ENCODE data around the gene QARS1.

The QARS1 gene

DNA sequence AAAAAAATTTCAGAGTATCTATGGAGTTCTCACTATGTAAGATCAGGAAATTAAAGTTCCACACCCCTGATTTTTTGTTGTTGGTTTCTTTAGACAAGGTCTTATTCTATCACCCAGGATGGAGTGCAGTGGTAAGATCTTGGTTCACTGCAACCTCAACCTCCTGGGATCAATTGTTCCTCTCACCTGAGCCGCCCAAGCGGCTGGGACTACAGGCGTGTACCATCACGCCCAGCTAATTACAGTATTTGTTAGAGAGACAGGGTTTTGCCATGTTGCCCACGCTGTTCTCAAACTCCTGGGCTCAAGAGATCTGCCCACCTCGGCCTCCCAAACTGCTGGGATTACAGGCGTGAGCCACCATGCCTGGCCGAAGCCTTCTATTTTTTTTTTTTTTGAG, 23.1 kb downstream of the QARS1 start:
- H3K9ac ChIP-seq (ENCODE audit: low read depth, low read length, poor library complexity, severe bottlenecking) = no peak overlapping the region
- H3K4me2 ChIP-seq (ENCODE audit: low read depth, low read length, poor library complexity, severe bottlenecking) = no peak overlapping the region
- H3K36me3 ChIP-seq (ENCODE audit: insufficient read depth, low read length) = peaks cover 19% of the 10 kb centered on the region; the same call in 1 of the 2 replicates
- H3K4me1 ChIP-seq (ENCODE audit: insufficient read depth, low read length, poor library complexity, severe bottlenecking) = no peaks in the 10 kb centered on the region
- H3K9me3 ChIP-seq (ENCODE audit: insufficient read depth, low read depth, low read length) = no peaks in the 10 kb centered on the region
- TF ChIP-seq, protein P1, sequence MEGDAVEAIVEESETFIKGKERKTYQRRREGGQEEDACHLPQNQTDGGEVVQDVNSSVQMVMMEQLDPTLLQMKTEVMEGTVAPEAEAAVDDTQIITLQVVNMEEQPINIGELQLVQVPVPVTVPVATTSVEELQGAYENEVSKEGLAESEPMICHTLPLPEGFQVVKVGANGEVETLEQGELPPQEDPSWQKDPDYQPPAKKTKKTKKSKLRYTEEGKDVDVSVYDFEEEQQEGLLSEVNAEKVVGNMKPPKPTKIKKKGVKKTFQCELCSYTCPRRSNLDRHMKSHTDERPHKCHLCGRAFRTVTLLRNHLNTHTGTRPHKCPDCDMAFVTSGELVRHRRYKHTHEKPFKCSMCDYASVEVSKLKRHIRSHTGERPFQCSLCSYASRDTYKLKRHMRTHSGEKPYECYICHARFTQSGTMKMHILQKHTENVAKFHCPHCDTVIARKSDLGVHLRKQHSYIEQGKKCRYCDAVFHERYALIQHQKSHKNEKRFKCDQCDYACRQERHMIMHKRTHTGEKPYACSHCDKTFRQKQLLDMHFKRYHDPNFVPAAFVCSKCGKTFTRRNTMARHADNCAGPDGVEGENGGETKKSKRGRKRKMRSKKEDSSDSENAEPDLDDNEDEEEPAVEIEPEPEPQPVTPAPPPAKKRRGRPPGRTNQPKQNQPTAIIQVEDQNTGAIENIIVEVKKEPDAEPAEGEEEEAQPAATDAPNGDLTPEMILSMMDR (conservative IDR thresholded peaks at IDR 0.05; ENCODE audit: low read length) = no peak
- no peak for TF ChIP-seq EZH2phosphoT487 (IDR thresholded peaks at IDR 0.05; ENCODE audit: borderline replicate concordance)
- H2AFZ ChIP-seq (ENCODE audit: low read length) = no peak overlapping the region
- H3K9me2 ChIP-seq (replicated peaks; ENCODE audit: low read depth, low read length) = no peaks in the 10 kb centered on the region
- H3K27me3 ChIP-seq (ENCODE audit: insufficient read depth, low read length, poor library complexity, severe bottlenecking) = no peaks in the 10 kb centered on the region
- H3K4me3 ChIP-seq (ENCODE audit: low read length, poor library complexity, severe bottlenecking) = no peak overlapping the region
- peaks cover 87% of the 10 kb centered on the region for H3K79me2 ChIP-seq (ENCODE audit: insufficient read depth, low read length)
- H4K20me1 ChIP-seq (ENCODE audit: insufficient read depth, low read length, poor library complexity, severe bottlenecking) = peaks cover 42% of the 10 kb centered on the region
- H3F3A ChIP-seq (ENCODE audit: low read depth) = no peaks in the 10 kb centered on the region

DNA sequence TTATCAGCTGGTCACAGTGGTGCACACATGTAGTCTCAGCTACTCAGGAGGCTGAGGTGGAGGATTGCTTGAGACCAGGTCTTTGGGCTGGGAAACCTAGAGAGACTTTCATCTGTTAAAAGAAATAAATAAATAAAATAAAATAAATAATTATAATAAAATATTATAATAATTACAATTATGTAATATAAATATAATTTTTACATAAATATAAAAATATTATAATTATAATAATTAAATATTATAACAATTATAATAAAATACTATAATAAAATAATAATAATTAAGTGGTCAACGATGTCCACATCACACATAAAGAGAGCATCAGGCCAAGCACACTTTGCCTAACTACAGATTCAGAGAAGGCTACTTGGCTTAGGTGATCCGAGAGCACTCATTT, 25.3 kb downstream of the QARS1 start:
- Histone ChIP-seq H3F3A (ENCODE audit: low read depth) (no peaks in the 10 kb centered on the region), H3K4me2 (ENCODE audit: low read depth, low read length, poor library complexity, severe bottlenecking) (no peak overlapping the region), H4K20me1 (ENCODE audit: insufficient read depth, low read length, poor library complexity, severe bottlenecking) (peaks cover 26% of the 10 kb centered on the region), H3K9me3 (ENCODE audit: insufficient read depth, low read depth, low read length) (no peaks in the 10 kb centered on the region), H3K79me2 (ENCODE audit: insufficient read depth, low read length) (peaks cover 65% of the 10 kb centered on the region), H3K4me1 (ENCODE audit: insufficient read depth, low read length, poor library complexity, severe bottlenecking) (no peaks in the 10 kb centered on the region), H3K4me3 (ENCODE audit: low read length, poor library complexity, severe bottlenecking) (no peak overlapping the region), H3K9me2 (replicated peaks; ENCODE audit: low read depth, low read length) (no peaks in the 10 kb centered on the region), H3K36me3 (ENCODE audit: insufficient read depth, low read length) (peaks cover 41% of the 10 kb centered on the region), H3K27me3 (ENCODE audit: insufficient read depth, low read length, poor library complexity, severe bottlenecking) (no peaks in the 10 kb centered on the region), H2AFZ (ENCODE audit: low read length) (no peak overlapping the region), H3K9ac (ENCODE audit: low read depth, low read length, poor library complexity, severe bottlenecking) (no peak overlapping the region)
- TF ChIP-seq EZH2phosphoT487 (IDR thresholded peaks at IDR 0.05; ENCODE audit: borderline replicate concordance) = no peak
- TF ChIP-seq, protein P1 (conservative IDR thresholded peaks at IDR 0.05; ENCODE audit: low read length) = no peak

DNA sequence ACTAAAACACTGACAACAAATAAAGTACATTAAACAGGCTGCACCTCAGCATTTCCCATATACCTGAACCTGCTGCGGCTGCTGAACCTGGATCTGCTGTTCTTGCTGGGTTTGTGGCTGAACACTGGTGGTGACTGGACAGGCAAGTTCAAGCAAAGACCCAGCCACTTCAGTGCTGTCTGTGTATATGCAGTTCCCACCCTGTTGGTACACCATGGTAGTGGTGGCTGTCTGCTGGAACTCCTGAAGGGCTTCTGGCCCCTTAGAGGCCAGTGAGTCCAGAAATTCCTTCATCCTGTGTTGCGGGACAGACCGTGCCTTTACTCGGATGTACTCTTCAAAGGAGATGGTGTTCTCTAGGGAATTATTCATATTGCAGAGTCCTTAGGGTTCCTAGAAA, 27.9 kb downstream of the QARS1 start:
- Histone ChIP-seq H3K4me2 (ENCODE audit: low read depth, low read length, poor library complexity, severe bottlenecking) (no peak overlapping the region), H3K9ac (ENCODE audit: low read depth, low read length, poor library complexity, severe bottlenecking) (no peak overlapping the region), H3K4me3 (ENCODE audit: low read length, poor library complexity, severe bottlenecking) (no peak overlapping the region), H4K20me1 (ENCODE audit: insufficient read depth, low read length, poor library complexity, severe bottlenecking) (peaks cover 20% of the 10 kb centered on the region), H3K4me1 (ENCODE audit: insufficient read depth, low read length, poor library complexity, severe bottlenecking) (no peaks in the 10 kb centered on the region), H3K9me3 (ENCODE audit: insufficient read depth, low read depth, low read length) (no peaks in the 10 kb centered on the region), H3K79me2 (ENCODE audit: insufficient read depth, low read length) (peaks cover 39% of the 10 kb centered on the region), H3K36me3 (ENCODE audit: insufficient read depth, low read length) (peaks cover 67% of the 10 kb centered on the region), H3K9me2 (replicated peaks; ENCODE audit: low read depth, low read length) (no peaks in the 10 kb centered on the region), H3K27me3 (ENCODE audit: insufficient read depth, low read length, poor library complexity, severe bottlenecking) (no peaks in the 10 kb centered on the region), H2AFZ (ENCODE audit: low read length) (no peak overlapping the region), H3F3A (ENCODE audit: low read depth) (no peaks in the 10 kb centered on the region)
- TF ChIP-seq, protein P1 (conservative IDR thresholded peaks at IDR 0.05; ENCODE audit: low read length) = no peak
- no peak for TF ChIP-seq EZH2phosphoT487 (IDR thresholded peaks at IDR 0.05; ENCODE audit: borderline replicate concordance)

Measured in Loucy (cell line).